HG02571 (cell line): ENCODE measurements around the gene PTPRG.

Experiments
- ATAC-seq: cut with Tn5 transposase; IDR thresholded peaks from one replicate; pipeline ENCODE4 v1.9.1; 2021; ENCODE audit warnings: mild to moderate bottlenecking, moderate library complexity; ENCODE audit not compliant: unreplicated experiment

PTPRG gene

DNA sequence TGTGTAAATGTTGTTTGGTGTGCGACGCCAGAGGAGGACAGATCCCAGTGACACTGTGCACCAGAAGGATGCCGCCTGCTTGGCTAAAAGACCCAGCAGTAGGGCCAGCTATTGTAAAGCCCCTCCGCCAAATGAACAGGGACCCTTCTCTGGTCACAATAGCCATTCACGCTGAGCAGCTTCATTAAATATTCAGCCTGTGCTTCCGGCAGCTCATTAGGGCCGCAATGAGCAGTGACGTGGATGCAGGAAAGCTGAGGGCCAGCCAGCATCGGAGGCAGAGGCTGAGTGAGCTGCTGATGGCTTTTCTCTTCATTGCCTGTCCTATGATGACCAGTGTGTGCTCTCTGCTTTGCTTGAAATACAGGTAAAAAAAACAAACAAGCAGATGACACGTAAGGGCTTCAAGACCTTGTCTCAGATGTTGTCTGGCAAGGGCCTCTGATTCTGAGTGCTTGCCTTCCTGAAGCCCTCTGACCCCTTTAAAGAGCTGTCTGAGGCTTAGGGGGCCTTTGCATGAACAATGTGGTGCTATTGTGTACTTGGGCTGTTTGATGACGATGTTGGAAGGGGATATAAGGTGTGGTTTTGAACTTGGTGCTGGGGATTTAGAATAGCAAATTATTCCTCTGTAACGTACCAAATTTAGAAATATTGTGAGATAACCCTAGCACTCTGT is 681.6 kb downstream of the PTPRG start:
- ATAC-seq, result no peak

DNA sequence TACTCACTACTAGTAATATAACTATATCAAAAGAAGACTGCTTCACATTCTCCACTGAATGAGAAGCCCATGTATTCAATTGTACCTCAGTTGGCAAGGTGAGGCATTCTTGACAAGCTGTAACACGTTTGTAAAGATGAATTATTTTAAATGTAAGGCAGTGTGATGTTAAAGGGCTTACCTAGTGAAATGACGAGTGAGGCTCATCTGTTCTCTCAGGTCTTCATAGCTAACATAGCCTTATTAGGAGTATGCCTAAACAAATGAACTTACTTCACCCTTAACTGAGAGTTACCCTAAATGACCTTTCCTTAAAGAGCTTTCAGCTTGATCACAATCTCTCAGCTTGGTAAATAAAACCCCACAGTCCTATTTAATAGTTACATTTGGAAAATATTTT is 684.7 kb downstream of the PTPRG start:
- no peak for ATAC-seq

GRCh38 chr3:62246985-62247384 is 685.6 kb downstream of the PTPRG start:
- ATAC-seq, result no peak

DNA sequence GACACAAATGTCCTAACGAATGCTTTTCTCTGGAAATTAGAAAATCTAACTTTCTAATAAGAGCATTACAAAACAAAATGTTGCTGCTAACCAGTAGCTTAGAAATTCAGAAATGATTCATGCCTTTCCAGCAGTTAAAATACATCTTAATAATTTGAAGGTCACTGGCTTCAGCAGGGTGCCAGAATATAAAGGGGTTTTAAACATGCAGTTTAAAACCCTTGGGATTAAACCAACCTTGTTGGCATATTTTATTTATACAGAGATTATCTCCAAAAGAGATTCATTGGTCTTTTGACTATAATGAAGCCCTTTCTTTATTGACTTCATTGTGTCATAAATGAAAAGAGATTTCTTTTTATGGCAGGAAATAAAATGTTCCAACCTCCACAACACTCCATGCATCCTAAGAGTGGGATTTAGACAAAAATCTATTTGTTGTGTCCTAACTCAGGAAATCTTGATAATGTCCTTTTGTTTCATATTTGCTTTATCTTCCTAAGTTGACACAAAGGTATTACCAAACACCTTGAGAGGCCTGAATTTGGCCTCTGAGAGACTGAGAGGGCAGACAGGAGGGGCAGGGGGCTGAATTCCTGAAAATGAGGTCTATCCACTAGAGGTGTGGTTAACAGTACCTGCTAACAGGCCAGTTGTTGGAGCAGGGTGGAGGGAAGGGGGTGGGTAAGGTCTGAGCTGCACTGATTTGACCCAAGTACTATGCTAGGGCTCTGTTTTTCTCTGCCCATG is 687.5 kb downstream of the PTPRG start:
- ATAC-seq, result no peak

- no peak for ATAC-seq
These were observed 688.1 kb downstream of the PTPRG start for GRCh38 chr3:62249484-62249776.

DNA sequence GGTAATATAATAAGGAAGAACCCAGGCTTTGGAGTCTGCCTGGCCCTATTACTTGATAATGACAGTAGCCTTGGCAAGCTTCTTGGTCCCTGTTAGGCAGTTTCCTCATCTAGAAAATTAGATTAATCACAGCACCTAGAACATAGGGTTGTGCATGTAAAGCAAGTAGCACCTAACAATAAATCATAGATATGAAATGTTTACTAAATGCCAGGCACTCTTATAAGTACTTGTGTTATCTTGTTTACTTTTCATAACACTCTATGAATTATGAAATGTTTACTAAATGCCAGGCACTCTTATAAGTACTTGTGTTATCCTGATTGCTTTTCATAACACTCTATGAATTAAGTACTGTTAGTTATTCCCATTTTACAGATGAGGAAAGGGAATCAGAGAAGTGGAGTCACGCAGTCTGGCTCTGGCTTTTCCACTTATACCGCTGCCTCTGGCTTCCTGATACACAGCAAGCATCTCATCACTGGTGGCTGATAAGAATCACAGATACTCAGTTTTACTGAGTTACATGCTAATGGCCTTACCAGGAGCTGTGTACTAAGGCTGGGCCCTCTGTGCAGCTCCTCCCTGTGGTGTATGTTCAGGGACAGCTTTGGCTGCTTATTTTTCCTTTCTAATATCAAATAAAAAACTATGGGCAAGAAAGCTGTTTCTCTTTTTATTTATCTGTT is 688.6 kb downstream of the PTPRG start:
- no peak for ATAC-seq

- ATAC-seq, result no peak
These were observed 691.2 kb downstream of the PTPRG start for GRCh38 chr3:62252438-62253157.

- ATAC-seq, result no peak
These were observed 692.6 kb downstream of the PTPRG start for GRCh38 chr3:62253971-62254370.

- ATAC-seq, result no peak
These were observed 694.4 kb downstream of the PTPRG start for GRCh38 chr3:62255758-62256157.

- no peak for ATAC-seq
These were observed 698.6 kb downstream of the PTPRG start for GRCh38 chr3:62259924-62260323.

DNA sequence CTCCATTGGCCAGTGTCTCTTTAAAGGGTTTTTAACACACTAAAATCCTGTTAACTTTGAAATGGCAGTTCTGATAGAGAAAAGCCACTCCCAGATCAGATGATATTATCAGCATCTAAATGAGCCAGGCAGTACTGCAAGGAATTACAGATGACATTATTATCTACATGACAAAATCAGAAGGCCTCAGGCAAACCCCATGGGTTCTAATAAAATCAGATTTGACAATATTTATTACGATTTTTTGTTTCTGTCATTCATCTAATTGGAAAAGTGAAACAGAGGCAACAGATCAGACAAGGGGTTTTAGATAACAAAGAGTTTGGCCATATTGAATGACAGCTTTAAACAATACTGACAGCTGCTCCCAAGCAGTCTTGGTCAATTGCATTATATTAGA is 699.3 kb downstream of the PTPRG start:
- ATAC-seq, result no peak

DNA sequence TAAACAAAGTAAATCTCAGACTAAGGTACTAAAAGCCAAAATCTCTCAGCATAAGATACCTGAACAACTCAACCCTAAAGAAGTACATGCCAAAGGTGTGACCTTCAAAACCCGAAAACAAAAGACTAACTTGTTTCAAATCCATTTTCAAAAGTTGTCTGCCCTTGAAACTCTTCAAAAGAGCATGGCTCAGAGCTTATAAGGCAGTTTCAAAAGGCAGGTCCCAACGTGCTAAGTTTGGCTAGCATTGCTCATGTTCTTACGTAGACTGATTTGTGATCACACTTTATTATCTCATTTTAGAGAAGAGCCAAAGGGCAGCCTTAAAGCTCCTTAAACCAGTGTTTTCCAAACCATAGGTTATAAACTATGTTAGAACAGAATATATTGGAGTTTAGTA is 699.8 kb downstream of the PTPRG start:
- ATAC-seq, result no peak

GRCh38 chr3:62261736-62262135 is 700.4 kb downstream of the PTPRG start:
- ATAC-seq, result no peak

GRCh38 chr3:62265528-62265927 is 704.2 kb downstream of the PTPRG start:
- no peak for ATAC-seq

- no peak for ATAC-seq
These were observed 705.4 kb downstream of the PTPRG start for GRCh38 chr3:62266668-62267283.

GRCh38 chr3:62276658-62277180 is 715.3 kb downstream of the PTPRG start:
- ATAC-seq, result no peak

GRCh38 chr3:62277450-62277849 is 716.1 kb downstream of the PTPRG start:
- ATAC-seq, result no peak

- no peak for ATAC-seq
These were observed 716.6 kb downstream of the PTPRG start for GRCh38 chr3:62277986-62278385.

DNA sequence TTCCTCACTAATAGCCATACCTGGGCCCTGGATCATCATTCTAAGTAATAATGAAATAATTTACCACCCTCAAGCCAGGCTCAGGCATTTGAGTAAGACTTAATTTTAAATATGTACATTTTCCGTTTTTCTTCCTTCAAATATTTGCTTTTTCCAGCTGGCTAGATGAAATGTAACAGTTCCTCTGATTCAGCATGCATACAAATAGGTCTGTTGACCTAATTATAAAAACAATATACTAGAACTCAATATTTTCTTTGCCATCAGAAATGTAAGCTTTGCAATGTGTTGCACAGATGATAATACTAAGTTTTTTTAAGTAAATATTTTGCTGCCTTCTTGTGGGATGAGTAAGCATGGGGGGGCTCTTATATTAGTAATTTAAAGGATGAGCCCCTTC is 720.4 kb downstream of the PTPRG start:
- ATAC-seq, result no peak

- ATAC-seq, result no peak
These were observed 723.1 kb downstream of the PTPRG start for GRCh38 chr3:62284442-62284841.

- ATAC-seq, result no peak
These were observed 726.1 kb downstream of the PTPRG start for GRCh38 chr3:62287392-62287927.
